Measurements from ENCODE around the gene PLEKHM3. TPM values are rescaled to one million over a fixed set of nuclear protein-coding genes. Genes with fewer than 3 reads are reported as not detected.

The PLEKHM3 gene
- polyA plus RNA-seq, 1 donor (not counting 4 experiments of a cell fraction or from before 2014, with no cell fraction given) = 2.9 TPM

DNA sequence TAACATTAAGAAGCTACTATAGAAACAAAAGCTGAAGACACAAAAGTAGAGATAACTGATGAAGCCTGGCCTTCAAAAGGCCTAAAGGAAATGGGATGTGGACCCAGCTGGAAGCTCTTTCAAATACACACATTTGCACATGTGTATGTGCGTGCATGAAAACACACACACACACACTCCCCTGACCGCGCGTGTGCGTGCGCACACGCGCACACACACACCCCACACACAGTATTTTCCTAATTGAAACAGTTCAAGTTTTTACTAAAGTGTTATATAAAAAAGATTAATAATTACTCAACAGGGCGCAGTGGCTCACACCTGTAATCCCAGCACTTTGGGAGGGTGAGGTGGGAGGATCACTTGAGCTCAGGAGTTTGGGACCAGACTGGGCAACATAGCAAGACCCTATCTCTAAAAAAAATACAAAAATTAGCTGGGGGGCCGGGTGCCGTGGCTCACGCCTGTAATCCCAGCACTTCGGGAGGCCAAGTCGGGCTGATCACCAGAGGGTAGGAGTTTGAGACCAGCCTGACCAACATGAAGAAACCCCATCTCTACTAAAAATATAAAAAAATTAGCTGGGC lies 111.5 kb downstream of the PLEKHM3 start:
- no peaks in the 10 kb centered on the region for H4K20me1 ChIP-seq (ENCODE audit: control insufficient read depth, extremely low read depth, insufficient read depth, low read length)
- H3K27me3 ChIP-seq (ENCODE audit: control insufficient read depth, extremely low read depth, insufficient read depth, low read length) = no peaks in the 10 kb centered on the region
- H2AFZ ChIP-seq (ENCODE audit: control insufficient read depth, low read length) = no peak overlapping the region
- H3K4me1 ChIP-seq (ENCODE audit: control insufficient read depth, extremely low read depth, insufficient read depth, low read length) = no peaks in the 10 kb centered on the region
- no peak overlapping the region for H3K27ac ChIP-seq (ENCODE audit: control insufficient read depth, insufficient read depth, low read length)
- H3K9me3 ChIP-seq (ENCODE audit: control insufficient read depth, low read depth, low read length) = no peaks in the 10 kb centered on the region
- no peak for FAIRE-seq
- H3K4me2 ChIP-seq (ENCODE audit: control insufficient read depth, extremely low read depth, insufficient read depth, low read depth, low read length) = no peak overlapping the region
- H3K9me1 ChIP-seq (ENCODE audit: control insufficient read depth, extremely low read depth, insufficient read depth, low read length) = no peaks in the 10 kb centered on the region
- no peak for DNase-seq (ENCODE audit: low read depth, low spot score)
- no peaks in the 10 kb centered on the region for H3K36me3 ChIP-seq (ENCODE audit: control insufficient read depth in 2 of 2, extremely low read depth in 1 of 2, insufficient read depth in 2 of 2, low read length in 2 of 2)
- dilution Hi-C loops (cut with MboI; ENCODE audit: extremely low pct_ligation_motif_present, low sequenced_read_pairs) = no loop called here
- TF ChIP-seq, protein P1, sequence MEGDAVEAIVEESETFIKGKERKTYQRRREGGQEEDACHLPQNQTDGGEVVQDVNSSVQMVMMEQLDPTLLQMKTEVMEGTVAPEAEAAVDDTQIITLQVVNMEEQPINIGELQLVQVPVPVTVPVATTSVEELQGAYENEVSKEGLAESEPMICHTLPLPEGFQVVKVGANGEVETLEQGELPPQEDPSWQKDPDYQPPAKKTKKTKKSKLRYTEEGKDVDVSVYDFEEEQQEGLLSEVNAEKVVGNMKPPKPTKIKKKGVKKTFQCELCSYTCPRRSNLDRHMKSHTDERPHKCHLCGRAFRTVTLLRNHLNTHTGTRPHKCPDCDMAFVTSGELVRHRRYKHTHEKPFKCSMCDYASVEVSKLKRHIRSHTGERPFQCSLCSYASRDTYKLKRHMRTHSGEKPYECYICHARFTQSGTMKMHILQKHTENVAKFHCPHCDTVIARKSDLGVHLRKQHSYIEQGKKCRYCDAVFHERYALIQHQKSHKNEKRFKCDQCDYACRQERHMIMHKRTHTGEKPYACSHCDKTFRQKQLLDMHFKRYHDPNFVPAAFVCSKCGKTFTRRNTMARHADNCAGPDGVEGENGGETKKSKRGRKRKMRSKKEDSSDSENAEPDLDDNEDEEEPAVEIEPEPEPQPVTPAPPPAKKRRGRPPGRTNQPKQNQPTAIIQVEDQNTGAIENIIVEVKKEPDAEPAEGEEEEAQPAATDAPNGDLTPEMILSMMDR (optimal IDR thresholded peaks at IDR 0.05 in 1 of 3, IDR thresholded peaks at IDR 0.05 in 1 of 3, conservative IDR thresholded peaks at IDR 0.05 in 1 of 3; ENCODE audit: extremely low read depth in 1 of 3, insufficient read depth in 2 of 3, low read length in 3 of 3) = no peak
- no peak for TF ChIP-seq EZH2 (IDR thresholded peaks at IDR 0.05; ENCODE audit: low read length)
- H3K4me3 ChIP-seq (ENCODE audit: control insufficient read depth in 2 of 3, extremely low read depth in 1 of 3, insufficient read depth in 2 of 3, low read depth in 1 of 3, low read length in 3 of 3) = no peak overlapping the region
- no peaks in the 10 kb centered on the region for H3K79me2 ChIP-seq (ENCODE audit: control insufficient read depth, insufficient read depth, low read length)
- H3K9ac ChIP-seq (ENCODE audit: control insufficient read depth, extremely low read depth, insufficient read depth, low read length) = no peak overlapping the region

DNA sequence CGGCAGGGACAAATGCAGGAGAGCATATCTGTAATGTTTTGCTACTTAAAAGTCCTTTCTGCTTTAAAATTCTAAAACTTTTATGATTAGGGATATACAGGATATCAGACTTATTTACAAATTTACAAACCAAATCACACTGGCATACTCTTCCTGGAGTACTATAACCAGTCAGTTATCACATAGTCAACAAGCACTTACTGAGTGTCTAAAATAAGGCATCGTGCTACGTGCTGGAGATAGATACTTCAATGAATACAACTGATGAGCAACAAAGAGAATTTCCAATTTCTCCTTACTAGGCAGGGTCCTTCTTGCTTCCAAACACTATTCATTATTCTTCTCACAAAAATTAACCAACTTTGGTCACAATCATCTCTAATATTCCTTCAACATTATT lies 113.5 kb downstream of the PLEKHM3 start:
- Histone ChIP-seq H3K4me2 (ENCODE audit: control insufficient read depth, extremely low read depth, insufficient read depth, low read depth, low read length) (no peak overlapping the region), H3K4me1 (ENCODE audit: control insufficient read depth, extremely low read depth, insufficient read depth, low read length) (no peaks in the 10 kb centered on the region), H3K4me3 (ENCODE audit: control insufficient read depth in 2 of 3, extremely low read depth in 1 of 3, insufficient read depth in 2 of 3, low read depth in 1 of 3, low read length in 3 of 3) (no peak overlapping the region), H3K79me2 (ENCODE audit: control insufficient read depth, insufficient read depth, low read length) (no peaks in the 10 kb centered on the region), H4K20me1 (ENCODE audit: control insufficient read depth, extremely low read depth, insufficient read depth, low read length) (no peaks in the 10 kb centered on the region), H2AFZ (ENCODE audit: control insufficient read depth, low read length) (no peak overlapping the region), H3K9me1 (ENCODE audit: control insufficient read depth, extremely low read depth, insufficient read depth, low read length) (no peaks in the 10 kb centered on the region), H3K9ac (ENCODE audit: control insufficient read depth, extremely low read depth, insufficient read depth, low read length) (no peak overlapping the region), H3K36me3 (ENCODE audit: control insufficient read depth in 2 of 2, extremely low read depth in 1 of 2, insufficient read depth in 2 of 2, low read length in 2 of 2) (no peaks in the 10 kb centered on the region), H3K27me3 (ENCODE audit: control insufficient read depth, extremely low read depth, insufficient read depth, low read length) (no peaks in the 10 kb centered on the region), H3K27ac (ENCODE audit: control insufficient read depth, insufficient read depth, low read length) (no peak overlapping the region), H3K9me3 (ENCODE audit: control insufficient read depth, low read depth, low read length) (no peaks in the 10 kb centered on the region)
- TF ChIP-seq, protein P1 (optimal IDR thresholded peaks at IDR 0.05 in 1 of 3, IDR thresholded peaks at IDR 0.05 in 1 of 3, conservative IDR thresholded peaks at IDR 0.05 in 1 of 3; ENCODE audit: extremely low read depth in 1 of 3, insufficient read depth in 2 of 3, low read length in 3 of 3) = no peak
- no peak for TF ChIP-seq EZH2 (IDR thresholded peaks at IDR 0.05; ENCODE audit: low read length)
- dilution Hi-C loops (cut with MboI; ENCODE audit: extremely low pct_ligation_motif_present, low sequenced_read_pairs) = no loop called here
- no peak for FAIRE-seq
- no peak for DNase-seq (ENCODE audit: low read depth, low spot score)

All from keratinocyte (primary cell).